T-helper 17 cell (primary cell): Measurements from ENCODE around the gene EWSR1. TPM values are rescaled to one million over a fixed set of nuclear protein-coding genes. Genes with fewer than 3 reads are reported as not detected.

Experiments
- ATAC-seq: fragments of 150-1000 bp; cut with Tn5 transposase; 2 replicates; pipeline ENCODE4 v1.10.0; 2021; ENCODE audit warnings: mild to moderate bottlenecking, moderate library complexity
- DNase-seq, 3 donors: peaks; one replicate each; pipeline versions ENCODE4 v3.0.0 to v3.0.0-alpha.2; 2020 to 2021
- H3K9me3 ChIP-seq: one replicate; pipeline ENCODE4 v1.7.0; 2013; ENCODE audit warnings: low read length, mild to moderate bottlenecking; ENCODE audit not compliant: control insufficient read depth, poor library complexity, severe bottlenecking
- H3K27ac Mint-ChIP-seq: one replicate; pipeline ENCODE4 v1.8.0; 2022; ENCODE audit warnings: mild to moderate bottlenecking, moderate library complexity, mixed read lengths
- H3K27me3 Mint-ChIP-seq: one replicate; pipeline ENCODE4 v1.8.0; 2022; ENCODE audit warnings: mixed read lengths
- H3K36me3 Mint-ChIP-seq: one replicate; pipeline ENCODE4 v1.8.0; 2022; ENCODE audit warnings: low read depth, mixed read lengths
- H3K4me1 Mint-ChIP-seq: one replicate; pipeline ENCODE4 v1.8.0; 2022; ENCODE audit warnings: mild to moderate bottlenecking, mixed read lengths
- H3K4me3 Mint-ChIP-seq: one replicate; pipeline ENCODE4 v1.8.0; 2022; ENCODE audit warnings: mild to moderate bottlenecking, moderate library complexity, mixed read lengths
- total RNA-seq, 4 donors: library from RNA in 2 of 4; stranded (reverse) in 2 of 4; gene quantifications; one replicate each; pipeline ENCODE4 v1.2.3 and lab custom pipeline; 2022 to 2026

Gene EWSR1
- total RNA-seq, 2 donors from 2014 or later, result 323 to 335 TPM

DNA sequence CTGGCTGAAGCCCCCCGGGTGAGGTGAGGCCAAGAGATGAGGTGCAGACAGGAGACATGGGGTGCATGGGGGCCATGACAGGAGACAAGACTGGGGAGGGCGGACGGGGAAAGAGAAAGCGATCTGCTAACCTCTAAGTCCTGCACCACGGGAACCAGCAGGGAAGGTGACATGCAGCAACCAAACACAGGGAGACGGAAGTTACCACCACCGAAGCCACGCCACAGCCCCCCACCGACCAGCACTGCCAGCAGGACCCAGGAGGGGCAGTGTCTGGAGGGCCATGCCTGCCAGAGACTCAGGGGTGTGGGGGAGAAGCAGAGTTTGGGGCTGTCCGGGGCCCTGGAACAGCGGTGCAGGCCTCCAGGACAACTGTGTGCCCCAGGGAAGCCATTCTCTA is 61.5 kb downstream of the EWSR1 start:
- H3K9me3 ChIP-seq, result no peaks in the 10 kb centered on the region
- Mint-ChIP-seq H3K27ac (no peak overlapping the region), H3K36me3 (peaks cover 5% of the 10 kb centered on the region), H3K4me3 (no peak overlapping the region), H3K4me1 (no peaks in the 10 kb centered on the region), H3K27me3 (no peaks in the 10 kb centered on the region)
- ATAC-seq (no peak), DNase-seq (no peak)

DNA sequence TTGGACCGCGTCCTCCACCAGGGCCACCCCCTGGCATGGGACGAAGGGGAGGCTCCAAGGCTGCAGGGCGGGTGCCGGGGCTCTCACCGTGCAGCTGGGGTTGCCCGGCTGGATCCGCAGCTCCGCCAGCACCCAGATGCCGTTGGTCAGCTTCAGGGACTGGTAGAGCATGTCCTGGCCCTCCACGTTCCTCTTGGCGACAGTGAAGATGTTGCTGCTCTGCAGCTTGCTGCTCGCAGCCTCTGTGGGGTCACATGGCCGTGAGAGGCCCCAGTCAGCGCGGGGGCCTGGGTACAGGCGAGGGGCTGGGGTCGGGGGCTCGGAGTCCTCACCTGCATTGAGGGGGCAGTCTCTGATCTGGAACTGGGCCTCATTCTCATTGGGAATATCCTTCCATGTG is 62.2 kb downstream of the EWSR1 start:
- Mint-ChIP-seq H3K4me3 (no peak overlapping the region), H3K4me1 (no peaks in the 10 kb centered on the region), H3K27ac (no peak overlapping the region), H3K27me3 (no peaks in the 10 kb centered on the region), H3K36me3 (peaks cover 5% of the 10 kb centered on the region)
- no peak for ATAC-seq
- no peaks in the 10 kb centered on the region for H3K9me3 ChIP-seq
- DNase-seq, result no peak

DNA sequence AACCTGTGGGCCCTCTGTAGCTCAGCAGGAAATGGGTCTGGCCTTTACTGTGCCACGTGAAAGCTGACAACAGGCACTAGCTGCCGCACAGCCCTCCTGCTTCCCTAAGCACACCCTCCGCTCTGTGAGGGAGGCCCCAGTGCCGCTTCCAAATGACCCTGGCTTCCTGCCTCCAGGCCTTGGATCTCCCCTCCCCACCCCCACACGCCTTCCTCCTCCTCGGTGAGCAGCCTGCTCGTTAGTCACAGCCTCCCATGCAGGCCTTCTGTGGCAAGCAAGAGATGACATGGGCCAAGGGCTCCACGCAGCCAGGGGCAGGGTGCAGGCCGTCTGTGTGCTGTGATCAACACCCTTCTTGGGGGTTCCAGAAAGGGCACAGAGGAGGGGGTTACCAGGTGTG is 62.7 kb downstream of the EWSR1 start:
- Mint-ChIP-seq H3K27me3 (no peaks in the 10 kb centered on the region), H3K4me3 (no peak overlapping the region), H3K27ac (no peak overlapping the region), H3K36me3 (peaks cover 6% of the 10 kb centered on the region), H3K4me1 (peaks cover 2% of the 10 kb centered on the region)
- no peak for DNase-seq
- no peaks in the 10 kb centered on the region for H3K9me3 ChIP-seq
- no peak for ATAC-seq

DNA sequence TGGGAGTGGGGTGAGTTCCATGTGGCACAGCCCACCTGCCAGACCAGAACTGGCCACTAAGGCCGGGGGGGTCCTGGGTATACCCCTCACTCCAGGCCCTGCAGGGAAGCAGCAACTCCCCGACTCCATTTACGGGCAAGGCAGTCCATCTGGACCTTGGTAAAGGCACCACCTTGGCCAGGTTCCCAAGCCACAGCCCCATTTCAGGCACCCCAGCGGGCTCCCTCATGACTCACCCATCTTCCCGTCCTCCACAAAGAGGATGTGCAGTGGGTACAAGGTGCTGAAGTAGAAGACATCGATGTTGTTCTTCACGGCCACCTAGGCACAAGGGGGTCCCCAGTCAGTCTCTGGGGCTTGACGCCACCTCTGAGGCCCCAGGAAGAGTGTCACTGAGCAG is 63.1 kb downstream of the EWSR1 start:
- no peak overlapping the region for H3K27ac Mint-ChIP-seq
- no peaks in the 10 kb centered on the region for H3K9me3 ChIP-seq
- no peak for DNase-seq
- no peak for ATAC-seq
- no peaks in the 10 kb centered on the region for H3K27me3 Mint-ChIP-seq
- peaks cover 8% of the 10 kb centered on the region for H3K36me3 Mint-ChIP-seq
- peaks cover 2% of the 10 kb centered on the region for H3K4me1 Mint-ChIP-seq
- no peak overlapping the region for H3K4me3 Mint-ChIP-seq

DNA sequence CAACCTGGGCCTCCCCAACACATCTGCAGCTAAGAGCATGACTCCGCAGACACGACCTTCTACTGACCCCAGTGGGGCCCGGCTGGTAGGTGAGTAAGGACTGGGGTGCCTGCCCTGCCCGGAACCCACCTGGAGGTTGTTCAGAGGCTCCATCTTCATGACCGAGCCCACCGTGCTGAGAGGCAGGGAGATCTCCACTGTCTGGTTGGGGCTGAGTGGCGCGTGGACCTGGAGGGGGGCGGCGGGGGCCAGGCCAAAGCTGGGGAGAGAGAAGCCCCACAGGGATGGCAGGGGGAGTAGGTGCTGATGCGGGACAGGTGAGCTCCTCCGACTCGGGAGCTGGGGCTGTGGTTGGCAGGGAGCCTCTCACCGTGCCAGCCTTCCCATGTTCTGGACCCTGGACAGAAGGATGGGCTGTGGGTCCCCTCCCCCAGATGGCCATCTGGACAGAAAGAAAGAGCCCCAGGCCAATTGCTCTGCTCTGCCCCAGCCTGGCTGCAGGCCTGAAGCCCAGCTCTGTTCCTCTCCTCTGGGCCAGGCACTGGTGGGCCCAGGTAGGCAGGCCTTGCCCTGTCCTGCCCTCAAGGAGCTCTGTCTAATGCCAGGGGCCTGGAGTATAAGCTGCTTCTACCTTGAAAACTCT is 63.7 kb downstream of the EWSR1 start:
- no peak for DNase-seq
- H3K27ac Mint-ChIP-seq, result no peak overlapping the region
- H3K36me3 Mint-ChIP-seq, result peaks cover 5% of the 10 kb centered on the region
- ATAC-seq, result no peak
- H3K4me1 Mint-ChIP-seq, result peaks cover 2% of the 10 kb centered on the region
- H3K4me3 Mint-ChIP-seq, result no peak overlapping the region
- no peaks in the 10 kb centered on the region for H3K9me3 ChIP-seq
- no peaks in the 10 kb centered on the region for H3K27me3 Mint-ChIP-seq

DNA sequence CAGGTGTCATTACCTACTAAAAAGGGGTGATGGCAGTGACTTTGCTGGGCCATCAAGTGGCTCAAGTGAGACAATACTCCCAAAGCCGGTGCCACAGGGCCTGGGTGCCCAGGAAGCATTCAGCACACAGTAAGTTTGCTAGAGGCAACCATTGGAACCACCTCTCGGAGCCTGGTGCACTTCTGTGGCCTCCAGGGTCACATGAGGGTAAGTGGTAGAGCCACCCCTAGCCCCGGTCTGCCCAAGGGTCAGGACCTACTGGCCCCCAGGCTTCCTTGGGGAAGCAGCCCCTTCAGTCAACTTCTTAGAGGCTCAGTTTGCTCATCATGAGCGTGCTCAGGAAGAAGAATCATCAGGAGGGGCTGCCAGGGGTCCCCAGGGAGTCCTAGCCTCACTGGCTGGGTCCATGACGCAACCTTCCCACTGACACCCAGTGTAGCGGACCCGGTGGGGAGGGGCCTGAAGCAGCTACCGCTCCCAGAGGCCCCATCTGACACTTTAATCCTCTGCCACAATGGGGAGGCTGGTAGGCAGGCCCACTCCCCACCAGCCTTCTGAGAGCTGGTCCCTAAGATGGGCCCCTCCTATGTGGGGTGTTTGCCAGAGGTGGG is 64.9 kb downstream of the EWSR1 start:
- peaks cover 2% of the 10 kb centered on the region for H3K4me1 Mint-ChIP-seq
- no peak for DNase-seq
- peaks cover 5% of the 10 kb centered on the region for H3K36me3 Mint-ChIP-seq
- no peak overlapping the region for H3K4me3 Mint-ChIP-seq
- ATAC-seq, result no peak
- H3K9me3 ChIP-seq, result no peaks in the 10 kb centered on the region
- no peak overlapping the region for H3K27ac Mint-ChIP-seq
- H3K27me3 Mint-ChIP-seq, result no peaks in the 10 kb centered on the region

DNA sequence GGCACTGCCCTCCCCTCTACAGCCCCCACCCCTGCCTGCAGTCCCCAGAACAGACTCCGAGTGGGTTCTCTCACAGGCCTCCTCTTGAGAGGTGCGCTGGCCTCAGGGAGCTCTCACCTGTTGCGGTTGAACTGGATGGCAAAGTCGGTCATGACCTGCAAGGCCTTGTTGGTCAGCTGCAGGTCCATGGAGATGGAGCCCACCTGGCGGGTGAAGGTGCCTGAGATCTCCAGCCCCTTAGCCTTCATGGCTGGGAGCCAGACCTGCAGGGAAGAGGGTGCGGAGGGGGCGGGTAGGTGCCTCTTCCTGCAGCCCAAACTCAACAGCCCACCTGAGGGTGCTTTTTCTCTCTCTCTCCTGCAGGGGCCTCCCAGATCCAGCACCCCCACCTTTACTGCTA is 66.1 kb downstream of the EWSR1 start:
- no peak overlapping the region for H3K4me3 Mint-ChIP-seq
- ATAC-seq (no peak), DNase-seq (no peak)
- peaks cover 4% of the 10 kb centered on the region for H3K4me1 Mint-ChIP-seq
- H3K27me3 Mint-ChIP-seq, result no peaks in the 10 kb centered on the region
- H3K27ac Mint-ChIP-seq, result no peak overlapping the region
- peaks cover 9% of the 10 kb centered on the region for H3K36me3 Mint-ChIP-seq
- H3K9me3 ChIP-seq, result no peaks in the 10 kb centered on the region

DNA sequence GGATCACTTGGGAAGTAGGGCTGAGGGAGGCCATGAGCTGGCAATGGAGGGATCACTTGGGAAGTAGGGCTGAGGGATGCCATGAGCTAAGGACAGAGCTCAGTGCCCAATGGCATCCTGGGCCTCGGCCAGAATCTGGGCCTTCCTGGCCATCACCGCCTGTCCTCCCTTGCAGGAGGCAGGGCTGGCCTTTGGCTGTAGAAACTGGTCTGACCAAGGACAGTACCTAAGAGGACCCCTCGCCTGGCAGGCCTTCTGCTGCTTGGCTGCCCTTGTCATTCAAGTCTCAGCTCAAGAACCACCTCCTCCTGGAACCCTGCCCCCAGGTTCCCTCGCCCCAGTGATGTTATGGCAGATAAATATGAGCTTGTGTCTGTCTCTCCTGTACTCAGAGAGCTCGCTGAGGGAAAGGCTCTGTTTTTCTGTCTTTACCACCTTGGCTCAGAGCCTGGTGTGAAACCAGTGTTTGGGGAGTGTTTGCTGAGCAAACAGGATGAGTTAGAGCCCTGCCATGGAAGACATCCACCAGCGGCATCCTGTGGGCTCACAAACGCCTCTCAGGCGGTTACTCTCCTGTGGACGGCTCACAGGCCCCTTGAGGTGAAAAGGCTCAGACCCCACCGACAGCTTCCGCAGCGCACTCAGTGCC is 66.8 kb downstream of the EWSR1 start:
- Mint-ChIP-seq H3K27ac (no peak overlapping the region), H3K4me3 (no peak overlapping the region), H3K36me3 (peaks cover 10% of the 10 kb centered on the region), H3K4me1 (peaks cover 4% of the 10 kb centered on the region), H3K27me3 (no peaks in the 10 kb centered on the region)
- H3K9me3 ChIP-seq, result no peaks in the 10 kb centered on the region
- ATAC-seq (no peak), DNase-seq (no peak)

DNA sequence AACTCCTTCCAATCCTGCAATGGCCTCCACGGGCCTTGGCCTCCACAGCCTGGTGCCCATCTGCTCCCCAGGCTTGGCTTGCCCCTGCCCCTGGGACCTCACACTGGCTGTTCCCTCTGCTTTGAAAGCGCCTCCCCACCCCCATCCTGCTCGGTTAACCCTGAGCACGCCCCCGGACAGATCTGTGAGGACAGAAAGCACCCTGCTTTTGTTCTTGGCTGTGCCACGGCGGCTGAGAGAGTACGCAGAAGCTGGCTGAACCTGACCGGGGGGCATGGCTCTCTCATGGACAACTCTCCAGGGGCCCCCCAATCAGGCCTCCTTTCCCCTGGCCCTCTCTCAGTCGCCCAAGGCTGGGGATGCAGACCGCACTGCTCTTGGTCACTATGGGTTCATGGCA is 67.6 kb downstream of the EWSR1 start:
- Mint-ChIP-seq H3K4me1 (peaks cover 4% of the 10 kb centered on the region), H3K4me3 (no peak overlapping the region), H3K27ac (no peak overlapping the region), H3K27me3 (no peaks in the 10 kb centered on the region), H3K36me3 (peaks cover 10% of the 10 kb centered on the region)
- ATAC-seq (no peak), DNase-seq (no peak)
- no peaks in the 10 kb centered on the region for H3K9me3 ChIP-seq

DNA sequence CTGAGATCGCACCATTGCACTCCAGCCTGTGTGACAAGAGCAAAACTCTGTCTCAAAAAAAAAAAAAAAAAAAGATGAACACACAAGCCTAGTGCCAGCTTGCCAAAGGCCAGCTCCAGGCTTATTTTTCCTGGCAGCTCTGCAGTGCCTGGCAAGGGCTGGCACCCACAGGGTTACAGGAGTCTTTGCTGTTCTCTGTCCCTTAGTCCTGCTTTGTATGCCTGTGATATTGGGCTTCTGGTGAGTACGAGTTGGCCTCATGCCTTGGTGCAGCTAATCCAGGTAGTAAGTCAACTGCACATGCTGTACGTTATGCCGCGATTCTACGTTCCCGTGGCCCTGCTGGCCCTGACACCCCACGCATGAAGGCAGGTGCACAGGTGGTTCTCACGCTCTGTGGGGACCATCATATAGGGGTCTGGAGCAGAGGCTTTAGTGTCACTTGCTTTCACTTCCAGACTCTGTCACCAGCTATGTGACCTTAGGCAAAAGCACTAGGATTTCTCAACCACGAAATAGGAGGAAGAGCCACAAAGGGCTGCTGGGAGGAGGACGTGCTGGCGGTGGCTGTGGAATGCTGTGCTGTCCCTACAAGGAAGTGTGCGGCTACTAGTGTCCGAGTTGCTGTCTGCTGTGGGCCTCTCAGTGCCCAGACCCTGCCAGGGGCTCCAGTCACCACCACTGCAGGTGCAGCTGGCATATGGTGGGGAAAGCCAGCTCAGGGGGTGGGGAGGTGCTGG is 68.9 kb downstream of the EWSR1 start:
- DNase-seq (no peak), ATAC-seq (no peak)
- H3K36me3 Mint-ChIP-seq, result peaks cover 10% of the 10 kb centered on the region
- peak overlapping the region; percentile 19 for H3K4me3 Mint-ChIP-seq
- H3K27ac Mint-ChIP-seq, result no peak overlapping the region
- H3K9me3 ChIP-seq, result no peaks in the 10 kb centered on the region
- no peaks in the 10 kb centered on the region for H3K27me3 Mint-ChIP-seq
- H3K4me1 Mint-ChIP-seq, result peaks cover 4% of the 10 kb centered on the region

DNA sequence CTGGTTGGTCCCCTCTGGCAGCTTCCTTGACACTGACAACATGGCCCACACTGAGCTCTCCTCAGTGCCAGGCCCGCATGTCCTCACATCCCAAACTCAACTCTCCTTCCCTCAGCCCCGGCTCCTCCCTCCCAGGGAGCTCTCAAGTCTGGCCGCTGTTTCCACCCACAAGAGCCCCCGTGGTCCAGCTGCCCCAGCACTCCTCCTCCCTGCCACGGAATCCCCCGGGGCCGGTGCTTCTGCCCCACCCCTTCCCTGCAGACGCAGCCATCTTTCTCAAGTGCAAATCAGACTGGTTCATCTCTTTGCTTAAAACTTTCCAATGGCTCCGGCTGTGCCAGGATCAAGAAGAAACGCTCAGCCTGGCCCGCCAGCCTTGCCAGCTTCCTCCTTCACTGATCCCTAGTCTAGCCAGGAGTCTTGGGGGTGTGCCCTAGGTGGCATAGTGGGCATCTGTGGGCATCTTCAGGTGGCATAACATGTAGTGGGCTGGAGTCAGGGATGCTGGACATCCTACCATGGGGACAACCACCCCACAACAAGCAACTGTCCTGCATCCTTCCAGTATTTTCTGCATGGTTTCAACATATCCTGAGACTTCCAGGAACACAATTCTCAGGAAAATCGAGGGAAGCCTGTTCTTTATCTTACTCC is 69.7 kb downstream of the EWSR1 start:
- ATAC-seq (no peak), DNase-seq (no peak)
- peaks cover 4% of the 10 kb centered on the region for H3K4me1 Mint-ChIP-seq
- no peak overlapping the region for H3K27ac Mint-ChIP-seq
- H3K4me3 Mint-ChIP-seq, result no peak overlapping the region
- H3K9me3 ChIP-seq, result no peaks in the 10 kb centered on the region
- H3K36me3 Mint-ChIP-seq, result peaks cover 10% of the 10 kb centered on the region
- no peaks in the 10 kb centered on the region for H3K27me3 Mint-ChIP-seq

DNA sequence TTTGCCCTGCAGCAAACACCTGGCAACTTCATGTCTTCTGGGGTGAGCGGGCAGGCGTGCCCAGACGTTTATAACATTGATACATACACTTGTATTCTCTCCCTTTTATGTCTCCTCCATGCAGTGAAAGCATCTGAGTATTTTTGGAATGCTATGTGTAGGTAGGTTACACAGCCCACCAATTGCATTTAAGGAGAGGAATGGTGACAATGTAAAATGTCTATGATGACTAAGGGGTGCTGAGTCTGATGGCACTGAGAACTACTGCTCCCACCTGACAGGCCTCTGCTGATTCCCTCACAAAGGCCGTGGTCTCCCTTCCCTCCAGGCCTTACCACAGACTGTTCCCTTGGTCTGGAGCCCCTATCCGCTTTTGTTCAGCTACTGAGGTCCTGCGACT is 70.3 kb downstream of the EWSR1 start:
- ATAC-seq, result no peak
- Mint-ChIP-seq H3K4me1 (peaks cover 4% of the 10 kb centered on the region), H3K36me3 (peaks cover 11% of the 10 kb centered on the region), H3K4me3 (no peak overlapping the region), H3K27me3 (no peaks in the 10 kb centered on the region), H3K27ac (no peak overlapping the region)
- H3K9me3 ChIP-seq, result no peaks in the 10 kb centered on the region
- DNase-seq, result no peak
